T-helper 2 cell treated with Interferon-gamma antibody and Interleukin-4, amounts not matched to agents 100 ng/mL and 5 ng/mL, for 36 hours (primary cell): ENCODE measurements around the gene MROH9. TPM values are rescaled to one million over a fixed set of nuclear protein-coding genes. Genes with fewer than 3 reads are reported as not detected.

Source experiments
- intact Hi-C: fragments of 100-400 bp; cut with micrococcal nuclease; formaldehyde crosslinking; loops from one replicate; pipeline ENCODE4 v1.15.1; 2023
- total RNA-seq: library from RNA; stranded (reverse); gene quantifications from 2 replicates; pipeline ENCODE4 v1.2.3, GENCODE V29; 2022

Gene MROH9
- total RNA-seq, 1 donor from 2014 or later, result not detected

- intact Hi-C loops, result no loop called here
Measured at GRCh38 chr1:170967042-170967910, 31.9 kb downstream of the MROH9 start.

GRCh38 chr1:170970256-170970655 is 34.9 kb downstream of the MROH9 start:
- intact Hi-C loops, result no loop called here

DNA sequence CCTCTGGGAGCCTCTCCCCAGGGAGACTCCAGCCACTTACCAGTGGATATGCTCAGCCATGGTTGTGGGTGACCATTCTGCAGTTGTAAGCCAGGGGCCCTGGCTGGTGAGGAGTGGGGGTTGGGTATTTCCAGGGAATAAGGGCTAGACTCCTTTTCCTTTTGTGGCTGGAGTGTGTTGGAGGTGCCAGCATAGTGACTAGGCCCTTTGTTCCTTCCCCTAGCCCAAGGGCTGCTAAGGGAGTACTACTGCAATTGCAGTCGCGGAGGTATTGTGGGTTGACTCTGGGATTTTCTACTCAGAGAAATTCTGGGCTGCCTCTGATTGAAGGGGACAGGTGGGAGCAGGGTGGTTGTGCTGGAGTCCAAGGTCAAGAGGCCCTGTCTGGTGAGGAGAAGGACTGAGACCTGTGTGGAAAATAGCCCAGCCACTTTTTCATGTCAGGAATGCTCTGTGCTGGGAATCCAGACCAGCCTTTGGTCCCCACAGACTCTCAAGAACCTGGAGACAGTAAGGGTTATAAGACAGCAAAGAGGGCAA is 43.1 kb downstream of the MROH9 start:
- intact Hi-C loops, result no loop called here

DNA sequence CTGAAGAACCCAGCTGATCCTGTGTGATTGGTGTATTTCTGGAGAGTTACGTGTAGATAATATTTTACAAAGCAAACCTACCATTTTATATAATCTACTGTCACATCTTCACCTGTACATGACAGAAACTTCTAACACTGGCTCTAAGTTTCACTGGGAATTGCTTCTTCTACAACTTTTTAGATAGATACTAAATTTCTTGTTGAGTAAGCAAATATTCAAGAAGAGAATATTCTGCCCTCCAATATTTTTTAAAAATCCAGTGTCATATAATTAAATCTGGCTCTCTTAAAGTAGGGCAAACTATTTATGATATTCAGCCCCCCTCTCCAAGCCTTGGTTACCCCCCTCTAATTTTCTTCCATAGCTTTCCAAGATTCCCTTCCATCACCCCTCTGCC is 50.1 kb downstream of the MROH9 start:
- intact Hi-C loops, result no loop called here

- intact Hi-C loops, result no loop called here
Measured at GRCh38 chr1:170986901-170987300, 51.6 kb downstream of the MROH9 start.

DNA sequence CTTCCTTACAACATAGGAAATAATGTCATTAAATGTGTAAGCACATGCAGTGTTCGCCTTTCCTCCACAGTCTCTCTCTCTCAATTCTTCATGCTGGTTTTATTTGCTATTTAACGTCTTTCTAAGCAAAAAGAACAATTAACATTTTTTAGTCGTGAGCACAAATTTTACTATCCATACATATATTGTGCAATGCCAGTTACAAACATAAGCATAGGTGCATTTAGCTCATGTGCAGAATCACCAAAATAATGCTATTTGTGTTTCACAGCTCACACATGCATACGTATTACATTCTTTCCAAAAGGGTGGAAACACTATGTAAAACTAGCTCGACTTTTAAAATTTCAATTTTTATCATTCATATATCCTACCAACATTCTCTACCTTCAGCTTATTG is 52.1 kb downstream of the MROH9 start:
- intact Hi-C loops, result no loop called here

- intact Hi-C loops, result no loop called here
Measured at GRCh38 chr1:170993151-170993550, 57.8 kb downstream of the MROH9 start.

DNA sequence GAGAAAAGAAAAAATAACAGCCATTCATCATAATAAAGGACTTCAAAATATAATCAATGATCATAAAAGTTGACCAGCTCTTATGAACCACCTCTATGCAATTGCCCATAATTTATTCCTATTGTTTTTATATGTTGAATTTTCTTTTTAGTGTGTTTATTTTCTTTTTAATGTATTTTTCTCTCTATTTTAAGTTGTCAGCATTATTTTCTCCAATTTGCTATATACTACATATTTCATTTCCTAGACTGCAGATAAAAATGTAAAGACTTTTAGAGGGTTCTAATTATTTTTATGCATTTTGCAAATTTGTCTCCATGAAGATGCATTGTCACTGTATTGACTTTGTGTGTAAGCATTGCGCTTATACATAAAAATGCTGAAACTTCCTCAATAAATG is 58.4 kb downstream of the MROH9 start:
- intact Hi-C loops, result no loop called here

- intact Hi-C loops, result no loop called here
Measured at GRCh38 chr1:171014880-171015279, 79.5 kb downstream of the MROH9 start.

- intact Hi-C loops, result no loop called here
Measured at GRCh38 chr1:171017426-171017825, 82.1 kb downstream of the MROH9 start.

DNA sequence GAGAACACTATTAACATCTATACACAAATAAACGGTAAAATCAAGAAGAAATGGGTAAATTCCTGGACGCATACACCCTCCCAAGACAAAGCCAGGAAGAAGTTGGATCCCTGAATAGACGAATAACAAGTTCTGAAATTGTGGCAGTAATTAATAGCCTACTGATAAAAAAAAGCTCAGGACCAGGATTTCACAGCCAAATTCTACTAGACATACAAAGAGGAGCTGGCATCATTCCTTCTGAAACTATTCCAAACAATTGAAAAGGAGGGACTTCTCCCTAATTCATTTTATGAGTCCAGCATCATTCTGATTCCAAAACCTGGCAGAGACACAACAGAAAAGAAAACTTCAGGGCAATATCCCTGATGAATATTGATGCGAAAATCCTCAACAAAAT is 84.6 kb downstream of the MROH9 start:
- intact Hi-C loops, result no loop called here

DNA sequence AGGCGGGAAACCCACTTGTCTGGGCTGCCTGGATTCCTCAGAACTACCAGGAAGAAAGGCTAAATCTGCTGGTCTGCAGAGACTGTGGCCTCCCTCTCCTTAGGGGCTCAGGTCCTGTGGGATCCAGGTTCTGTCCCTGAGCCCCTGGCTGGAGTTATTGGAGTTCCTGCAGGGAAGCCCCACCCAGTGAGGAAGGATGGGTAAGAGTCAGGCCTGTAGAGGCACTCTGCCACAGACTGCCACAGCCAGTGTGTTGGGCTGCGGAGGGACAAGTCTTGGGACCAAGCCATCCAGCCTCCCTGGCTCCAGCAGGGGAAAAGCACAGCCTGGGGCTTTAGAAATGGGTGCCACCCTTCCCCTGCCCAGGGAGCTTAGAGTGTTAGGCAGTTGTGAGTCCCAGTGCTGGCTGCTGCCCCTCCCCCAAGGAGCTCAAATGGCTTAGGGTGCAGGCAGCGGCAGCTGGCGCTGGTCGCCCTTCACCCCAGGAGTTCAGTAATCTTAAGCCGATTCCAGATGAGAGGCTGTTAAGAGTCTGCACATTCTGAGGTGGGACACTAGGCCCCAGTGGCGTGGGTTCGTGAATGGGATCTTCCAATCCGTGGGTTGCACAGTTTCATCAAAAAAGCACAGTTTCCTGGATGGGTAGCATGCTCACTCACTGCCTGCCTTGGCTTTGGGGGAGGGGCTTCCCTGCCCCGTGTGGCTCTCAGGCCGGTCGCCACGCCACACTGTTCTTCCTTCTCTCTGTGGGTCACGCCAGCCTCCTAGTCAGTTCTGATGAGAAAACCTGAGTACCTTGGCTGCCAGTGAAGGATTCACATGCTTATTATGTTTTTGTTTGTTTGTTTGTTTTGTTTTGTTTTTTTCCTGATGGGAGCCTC is 97.7 kb downstream of the MROH9 start:
- intact Hi-C loops, result no loop called here

- intact Hi-C loops, result no loop called here
Measured at GRCh38 chr1:171037626-171038025, 102.3 kb downstream of the MROH9 start.

- intact Hi-C loops, result no loop called here
Measured at GRCh38 chr1:171038284-171038683, 103.0 kb downstream of the MROH9 start.

- intact Hi-C loops, result no loop called here
Measured at GRCh38 chr1:171048014-171048413, 112.7 kb downstream of the MROH9 start.

DNA sequence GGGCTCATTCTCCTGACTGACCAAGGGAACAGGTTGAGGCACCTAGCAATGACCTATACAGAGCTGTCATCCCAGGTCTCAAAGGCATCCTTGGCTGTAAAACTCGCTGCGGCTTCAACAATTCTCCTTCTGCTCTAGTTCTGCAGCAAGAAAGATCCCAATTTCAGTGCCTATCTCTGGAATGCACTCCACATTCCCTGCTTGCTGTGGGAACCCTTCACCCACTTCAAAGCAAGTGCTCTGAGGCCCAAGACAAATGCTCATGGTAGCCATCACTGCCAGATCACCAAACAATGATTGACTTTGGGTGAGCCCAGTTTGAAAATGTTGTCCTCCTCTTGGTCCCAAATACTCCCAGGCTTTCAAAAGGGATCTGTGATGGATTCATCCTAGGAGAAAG is 117.6 kb downstream of the MROH9 start:
- intact Hi-C loops, result no loop called here

DNA sequence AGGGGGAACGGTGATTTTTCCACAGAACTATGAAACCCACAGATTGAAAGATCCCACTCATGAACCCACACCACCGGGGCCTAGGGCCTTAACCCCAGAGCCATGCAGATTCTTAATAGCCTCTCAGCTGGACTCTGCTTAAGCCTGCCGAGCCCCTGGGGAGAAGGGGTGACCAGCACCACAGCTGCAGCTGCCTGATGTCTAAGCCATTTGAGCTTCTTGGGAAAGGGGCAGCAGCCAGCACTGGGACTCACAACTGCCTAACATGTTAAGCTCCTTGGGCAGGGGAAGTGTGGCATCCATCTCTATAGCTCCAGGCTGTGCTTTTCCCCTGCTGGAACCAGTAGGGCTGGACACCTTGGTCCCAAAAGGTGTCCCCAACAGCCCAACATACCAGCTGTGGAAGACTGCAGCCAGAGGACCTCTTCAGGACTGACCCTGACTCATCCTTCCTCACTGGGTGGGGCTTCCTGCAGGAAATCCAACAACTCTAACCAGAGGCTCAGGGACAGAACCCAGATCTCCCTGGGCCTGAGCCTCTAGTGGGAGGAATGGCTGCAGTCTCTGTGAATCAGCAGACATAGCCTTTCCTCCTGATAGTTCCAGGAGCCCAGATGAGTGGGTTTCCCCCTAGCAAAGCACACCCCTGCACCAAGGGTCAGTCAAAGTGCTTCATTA is 120.8 kb downstream of the MROH9 start:
- intact Hi-C loops, result no loop called here

GRCh38 chr1:171061425-171062143 is 126.2 kb downstream of the MROH9 start:
- intact Hi-C loops, result no loop called here

DNA sequence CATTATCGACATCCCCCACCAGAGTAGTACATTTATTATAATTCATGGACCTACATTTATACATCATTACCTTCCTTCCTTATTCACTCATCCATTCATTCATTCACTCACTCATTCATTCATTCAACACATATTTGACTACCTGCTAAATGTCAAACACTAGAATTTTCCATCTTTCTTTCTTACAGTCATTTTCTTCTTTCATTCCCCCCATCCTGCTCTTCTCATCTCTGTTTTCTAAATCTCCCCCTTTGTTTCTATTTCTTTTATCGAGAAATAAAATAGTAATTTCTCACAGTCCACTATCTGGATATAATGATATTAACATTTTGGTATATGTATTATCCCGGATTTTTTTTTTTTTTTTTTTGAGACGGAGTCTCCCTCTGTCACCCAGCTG is 127.6 kb downstream of the MROH9 start:
- intact Hi-C loops, result no loop called here

- intact Hi-C loops, result no loop called here
Measured at GRCh38 chr1:171075041-171075440, 139.7 kb downstream of the MROH9 start.

DNA sequence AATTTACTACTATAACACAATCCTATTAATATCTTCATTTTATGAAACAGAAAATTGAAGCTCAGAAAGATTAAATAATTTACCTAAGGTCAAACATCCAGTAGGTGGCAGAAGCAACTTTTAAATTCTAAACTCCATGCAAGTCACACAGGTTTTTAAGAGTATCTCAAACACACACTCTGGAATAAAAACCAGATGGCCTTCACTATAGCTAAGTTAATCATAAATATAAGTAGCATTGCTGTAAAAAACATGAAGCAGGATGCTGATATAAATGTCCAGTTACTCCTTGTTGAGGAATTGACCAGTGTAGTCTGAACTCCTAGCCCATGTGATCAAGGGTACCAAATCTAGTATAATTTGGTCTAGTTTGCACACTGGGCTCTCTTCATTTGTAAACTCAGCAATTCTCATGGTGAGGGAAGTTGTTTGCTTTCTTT is 146.0 kb downstream of the MROH9 start:
- intact Hi-C loops, result loop anchor here (2.0 kb wide), 1 partner anchor 231 kb away; no protein-coding TSS in a partner anchor
